ENCODE measurements around the gene SMIM10. TPM values are rescaled to one million over a fixed set of nuclear protein-coding genes. Genes with fewer than 3 reads are reported as not detected.
"Not testable (repeated sequence)": the region's sequence is repeated elsewhere in the genome, so short reads cannot be mapped to it uniquely, and the experiment has no call there.

Gene SMIM10
- total and polyA plus RNA-seq, 3 donors from 2014 or later, result 12.0 to 71.7 (median 58.4) TPM

GRCh38 chrX:135024526-135024925 is 33.7 kb downstream of the SMIM10 start:
- H3K4me3 ChIP-seq, result no peak overlapping the region
- H3K9me3 ChIP-seq, result no peaks in the 10 kb centered on the region
- DNase-seq, result no peak
- H3K4me1 ChIP-seq, result no peaks in the 10 kb centered on the region
- intact Hi-C loops (cut with DNase I; ENCODE audit: low total_unique reads), result no loop called here
- H3K27ac ChIP-seq, result no peak overlapping the region
- 65 to 85% methylated on average over 6 to 9 of the region's 9 CpGs for WGBS, 2 donors
- H3K36me3 ChIP-seq (ENCODE audit: low read depth, missing control alignments), result no peaks in the 10 kb centered on the region
- TF ChIP-seq POLR2A (IDR thresholded peaks at IDR 0.05) (no peak), CTCF (IDR thresholded peaks at IDR 0.05) (no peak)
- no peaks in the 10 kb centered on the region for H3K27me3 ChIP-seq

- H3K27ac ChIP-seq; H3K4me1 ChIP-seq; H3K27me3 ChIP-seq; H3K4me3 ChIP-seq; H3K36me3 ChIP-seq (ENCODE audit: low read depth, missing control alignments); DNase-seq; H3K9me3 ChIP-seq; intact Hi-C loops (cut with DNase I; ENCODE audit: low total_unique reads): not testable (repeated sequence)
- 60 to 84% methylated on average over 4 to 9 of the region's 9 CpGs for WGBS, 2 donors
These were observed 39.6 kb downstream of the SMIM10 start for GRCh38 chrX:135030207-135030963.

- H3K27ac ChIP-seq; H3K27me3 ChIP-seq; DNase-seq; H3K36me3 ChIP-seq (ENCODE audit: low read depth, missing control alignments); intact Hi-C loops (cut with DNase I; ENCODE audit: low total_unique reads); H3K4me3 ChIP-seq; H3K9me3 ChIP-seq; H3K4me1 ChIP-seq: not testable (repeated sequence)
- 87 to 91% methylated on average over 3 of the region's 3 CpGs for WGBS, 2 donors
These were observed 50.6 kb downstream of the SMIM10 start for GRCh38 chrX:135041149-135042123.

Other genes with a start within 250 kb of the SMIM10 start
- gene PABIR2, start 193.8 kb upstream of the SMIM10 start, total RNA-seq, result 100 to 1,000 TPM; 122 to 141 TPM
- gene PABIR2, start 193.8 kb upstream of the SMIM10 start, polyA plus RNA-seq (ENCODE audit: insufficient read depth, low read depth, low replicate concordance), result 62.0 TPM
- 10 to 100 TPM; 34.7 to 46.0 TPM for gene MOSPD1, start 75.7 kb upstream of the SMIM10 start, total RNA-seq
- 26.1 TPM for gene MOSPD1, start 75.7 kb upstream of the SMIM10 start, polyA plus RNA-seq (ENCODE audit: insufficient read depth, low read depth, low replicate concordance)
- gene RTL8B, start 31.6 kb downstream of the SMIM10 start, total RNA-seq, result 10 to 100 TPM; 11.4 to 12.2 TPM
- gene RTL8B, start 31.6 kb downstream of the SMIM10 start, polyA plus RNA-seq (ENCODE audit: insufficient read depth, low read depth, low replicate concordance), result 11.9 TPM
- 100 to 1,000 TPM in 1 of 2 donors, 10 to 100 TPM in 1; 78.8 to 113 TPM for gene RTL8C, start 41.4 kb downstream of the SMIM10 start, total RNA-seq
- 105 TPM for gene RTL8C, start 41.4 kb downstream of the SMIM10 start, polyA plus RNA-seq (ENCODE audit: insufficient read depth, low read depth, low replicate concordance)
- gene RTL8A, start 61.1 kb downstream of the SMIM10 start, total RNA-seq, result 10 to 100 TPM; 30.0 to 35.7 TPM
- gene RTL8A, start 61.1 kb downstream of the SMIM10 start, polyA plus RNA-seq (ENCODE audit: insufficient read depth, low read depth, low replicate concordance), result 53.1 TPM
- gene SMIM10L2B, start 107.7 kb downstream of the SMIM10 start, total RNA-seq, result 10 to 100 TPM; 19.8 to 20.2 TPM
- gene SMIM10L2B, start 107.7 kb downstream of the SMIM10 start, polyA plus RNA-seq (ENCODE audit: insufficient read depth, low read depth, low replicate concordance), result 14.7 TPM
- 1 to 10 TPM; 2.0 to 2.7 TPM for gene ETDB, start 129.5 kb downstream of the SMIM10 start, total RNA-seq
- gene ETDB, start 129.5 kb downstream of the SMIM10 start, polyA plus RNA-seq (ENCODE audit: insufficient read depth, low read depth, low replicate concordance), result 17.4 TPM
- gene CT55, start 180.4 kb downstream of the SMIM10 start, total RNA-seq, result 1 to 10 TPM; 4.4 to 5.9 TPM
- gene CT55, start 180.4 kb downstream of the SMIM10 start, polyA plus RNA-seq (ENCODE audit: insufficient read depth, low read depth, low replicate concordance), result 4.5 TPM